Thyroid gland (tissue), 4 donors: ENCODE measurements around the gene AGPAT2. TPM values are rescaled to one million over a fixed set of nuclear protein-coding genes. Genes with fewer than 3 reads are reported as not detected.

Source experiments
- DNase-seq, 2 donors: peaks; one replicate each; pipeline ENCODE4 v3.0.0-alpha.2; 2019
- H3K27ac ChIP-seq, 3 donors: fragments of 200-600 bp; sonication (generic); 1 replicate in 2 of 3; 2 replicates in 1 of 3; pipeline ENCODE4 v1.5.1; 2016 to 2019; ENCODE audit warnings: mild to moderate bottlenecking in 1 of 3, moderate library complexity in 1 of 3
- H3K27me3 ChIP-seq: fragments of 200-600 bp; sonication (generic); one replicate; pipeline ENCODE4 v1.5.1; 2019
- H3K36me3 ChIP-seq, 2 donors: fragments of 200-600 bp; sonication (generic); one replicate each; pipeline ENCODE4 v1.5.1; 2016 to 2019
- H3K4me1 ChIP-seq, 2 donors: fragments of 200-600 bp; sonication (generic); one replicate each; pipeline ENCODE4 v1.5.1; 2017 to 2019
- H3K4me3 ChIP-seq, 3 donors: fragments of 200-600 bp; sonication (generic); replicated peaks in 1 of 3; 1 replicate in 2 of 3; 2 replicates in 1 of 3; pipeline ENCODE4 v1.5.1; 2016; ENCODE audit warnings: mild to moderate bottlenecking in 1 of 3
- H3K9me3 ChIP-seq: fragments of 200-600 bp; sonication (generic); one replicate; pipeline ENCODE4 v1.5.1; 2017
- CTCF ChIP-seq, 6 experiments: fragments of 200-600 bp in 3 of 6; fragments of 450-650 bp in 3 of 6; sonication (generic) in 3 of 6; IDR thresholded peaks; one replicate each; pipeline ENCODE4 v1.5.1; 2016 to 2019; ENCODE audit warnings: antibody characterized with exemption in 6 of 6, mild to moderate bottlenecking in 2 of 6, inconsistent platforms in 1 of 6, moderate library complexity in 1 of 6
- POLR2A ChIP-seq, 2 donors: fragments of 450-650 bp; IDR thresholded peaks; one replicate each; pipeline ENCODE4 v1.6.1; 2017; ENCODE audit warnings: antibody characterized with exemption in 2 of 2, mild to moderate bottlenecking in 2 of 2, moderate library complexity in 1 of 2
- WGBS, 2 donors: methylation state at CpG; one replicate each; pipeline ENCODE4 v1.1.5; 2017; 5-methylcytosine and 5-hydroxymethylcytosine counted together
- intact Hi-C: fragments of 100-400 bp; cut with DNase I; formaldehyde crosslinking; loops from one replicate; pipeline ENCODE4 v1.15.1; 2023
- total RNA-seq, 4 donors: library from RNA; depleted of rRNA; stranded (reverse); fragments of >200 nt; gene quantifications; one replicate each; pipeline ENCODE4 v1.2.3, GENCODE V29; 2016

AGPAT2 gene
- total RNA-seq, 4 donors from 2014 or later: 58.6 to 78.7 (median 72.0) TPM

DNA sequence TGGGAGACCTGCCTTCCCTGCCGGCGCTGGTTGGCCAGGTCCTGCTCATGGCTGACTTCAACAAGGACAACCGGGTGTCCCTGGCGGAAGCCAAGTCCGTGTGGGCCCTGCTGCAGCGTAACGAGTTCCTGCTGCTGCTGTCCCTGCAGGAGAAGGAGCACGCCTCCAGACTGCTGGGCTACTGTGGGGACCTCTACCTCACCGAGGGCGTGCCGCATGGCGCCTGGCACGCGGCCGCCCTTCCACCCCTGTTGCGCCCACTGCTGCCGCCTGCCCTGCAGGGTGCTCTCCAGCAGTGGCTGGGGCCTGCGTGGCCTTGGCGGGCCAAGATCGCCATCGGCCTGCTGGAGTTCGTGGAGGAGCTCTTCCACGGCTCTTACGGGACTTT, 35.7 kb upstream of the AGPAT2 start:
- Histone ChIP-seq H3K36me3 (peaks cover 38 to 53% of the 10 kb centered on the region in 2 donors), H3K9me3 (no peaks in the 10 kb centered on the region), H3K4me3 (no peak overlapping the region), H3K4me1 (peaks cover 17 to 47% of the 10 kb centered on the region in 2 donors), H3K27ac (no peak overlapping the region), H3K27me3 (no peaks in the 10 kb centered on the region)
- 89 to 91% methylated on average over 6 to 14 of the region's 24 CpGs for WGBS, 2 donors
- intact Hi-C loops: no loop called here
- no peak for DNase-seq
- TF ChIP-seq POLR2A (IDR thresholded peaks at IDR 0.05): no peak
- TF ChIP-seq CTCF (IDR thresholded peaks at IDR 0.05): no peak

GRCh38 chr9:136722093-136722968, 35.1 kb upstream of the AGPAT2 start:
- Histone ChIP-seq H3K9me3 (no peaks in the 10 kb centered on the region), H3K36me3 (peaks cover 38 to 53% of the 10 kb centered on the region in 2 donors), H3K27me3 (no peaks in the 10 kb centered on the region), H3K27ac (no peak overlapping the region), H3K4me3 (no peak overlapping the region), H3K4me1 (peaks cover 16 to 47% of the 10 kb centered on the region in 2 donors)
- TF ChIP-seq CTCF (IDR thresholded peaks at IDR 0.05): no peak
- TF ChIP-seq POLR2A (IDR thresholded peaks at IDR 0.05): no peak
- intact Hi-C loops: no loop called here
- no peak for DNase-seq
- WGBS, 2 donors: 85 to 91% methylated on average over 12 to 22 of the region's 31 CpGs

GRCh38 chr9:136721339-136722092, 34.3 kb upstream of the AGPAT2 start:
- Histone ChIP-seq H3K4me3 (no peak overlapping the region), H3K27me3 (no peaks in the 10 kb centered on the region), H3K27ac (no peak overlapping the region), H3K9me3 (no peaks in the 10 kb centered on the region), H3K4me1 (peaks cover 8 to 39% of the 10 kb centered on the region in 2 donors), H3K36me3 (peaks cover 38 to 53% of the 10 kb centered on the region in 2 donors)
- TF ChIP-seq CTCF (IDR thresholded peaks at IDR 0.05): no peak
- TF ChIP-seq POLR2A (IDR thresholded peaks at IDR 0.05): peak in 1 of 2 donors; percentile 6
- 83 to 89% methylated on average over 9 of the region's 30 CpGs for WGBS, 2 donors
- DNase-seq: no peak
- intact Hi-C loops: no loop called here

- intact Hi-C loops: no loop called here
- 80 to 88% methylated on average over 2 to 9 of the region's 11 CpGs for WGBS, 2 donors
- TF ChIP-seq POLR2A (IDR thresholded peaks at IDR 0.05): no peak
- no peak for TF ChIP-seq CTCF (IDR thresholded peaks at IDR 0.05)
- H3K9me3 ChIP-seq: no peaks in the 10 kb centered on the region
- H3K27me3 ChIP-seq: no peaks in the 10 kb centered on the region
- peaks cover 33 to 49% of the 10 kb centered on the region in 2 donors for H3K36me3 ChIP-seq
- H3K4me1 ChIP-seq: peaks cover 2 to 33% of the 10 kb centered on the region in 2 donors
- no peak overlapping the region for H3K4me3 ChIP-seq
- no peak for DNase-seq
- peak overlapping the region in 1 of 3 donors; percentile 50 for H3K27ac ChIP-seq
These were observed 33.7 kb upstream of the AGPAT2 start for GRCh38 chr9:136720898-136721338.
